Caco-2 (cell line): ENCODE measurements around the gene NEUROG3. TPM values are rescaled to one million over a fixed set of nuclear protein-coding genes. Genes with fewer than 3 reads are reported as not detected.

Experiments
- BruUV-seq: library from RNA; stranded (reverse); fragments of 400-500 nt; replicated peaks from 2 replicates; lab custom pipeline; 2021; lab: Mats Ljungman, UMichigan
- CTCF ChIA-PET: fragments of 300-600 bp; sonication (Branson Sonifier 250); formaldehyde crosslinking; loops from one replicate; lab custom pipeline; 2022; ENCODE audit warnings: antibody characterized with exemption; lab: Charles Lee
- POLR2A ChIA-PET: fragments of 300-600 bp; sonication (Branson Sonifier 250); formaldehyde crosslinking; loops from one replicate; lab custom pipeline; 2022; ENCODE audit warnings: antibody characterized with exemption; lab: Charles Lee
- DNase-seq, 2 experiments: peaks; one replicate each; pipeline versions ENCODE4 v3.0.0 to v3.0.0-alpha.2; 2020 to 2022
- H3K27me3 ChIP-seq: replicated peaks from 2 replicates; pipeline ENCODE4 v1.6.0; 2011; ENCODE audit warnings: low read length; ENCODE audit not compliant: control insufficient read depth, insufficient read depth
- H3K36me3 ChIP-seq: 2 replicates; pipeline ENCODE4 v1.5.1; 2011; ENCODE audit warnings: low read length; ENCODE audit not compliant: control insufficient read depth, insufficient read depth
- H3K4me1 ChIP-seq: fragments of 250-450 bp; sonication (Bioruptor Pico); 2 replicates; pipeline ENCODE4 v1.5.1; 2020; ENCODE audit warnings: mild to moderate bottlenecking
- H3K4me3 ChIP-seq: 2 replicates; pipeline ENCODE4 v1.5.1; 2011; ENCODE audit warnings: low read depth, mild to moderate bottlenecking, control low read depth, low read length
- H3K9me3 ChIP-seq: fragments of 250-450 bp; sonication (Bioruptor Pico); 2 replicates; pipeline ENCODE4 v1.5.1; 2020; ENCODE audit warnings: mild to moderate bottlenecking, moderate library complexity
- H3K27ac Mint-ChIP-seq: one replicate; pipeline ENCODE4 v1.8.0; 2022; ENCODE audit warnings: mixed read lengths; ENCODE audit not compliant: unreplicated experiment
- H3K27me3 Mint-ChIP-seq: one replicate; pipeline ENCODE4 v1.8.0; 2022; ENCODE audit warnings: mixed read lengths; ENCODE audit not compliant: insufficient read depth, unreplicated experiment
- H3K36me3 Mint-ChIP-seq: one replicate; pipeline ENCODE4 v1.8.0; 2022; ENCODE audit warnings: mild to moderate bottlenecking, mixed read lengths; ENCODE audit not compliant: insufficient read depth, unreplicated experiment
- H3K4me1 Mint-ChIP-seq: one replicate; pipeline ENCODE4 v1.8.0; 2022; ENCODE audit warnings: low read depth, mixed read lengths; ENCODE audit not compliant: unreplicated experiment
- H3K4me3 Mint-ChIP-seq: one replicate; pipeline ENCODE4 v1.8.0; 2022; ENCODE audit warnings: mild to moderate bottlenecking, moderate library complexity, mixed read lengths; ENCODE audit not compliant: unreplicated experiment
- H3K9me3 Mint-ChIP-seq: one replicate; pipeline ENCODE4 v1.8.0; 2022; ENCODE audit warnings: mixed read lengths; ENCODE audit not compliant: unreplicated experiment
- CTCF ChIP-seq, 2 experiments: fragments of 200-600 bp in 1 of 2; IDR thresholded peaks; 1 replicate in 1 of 2; 2 replicates in 1 of 2; pipeline versions ENCODE4 v1.5.1 to v1.8.0; 2011 to 2022; ENCODE audit warnings: antibody characterized with exemption in 1 of 2, control low read depth in 1 of 2, inconsistent platforms in 1 of 2, low read depth in 1 of 2, low read length in 1 of 2, mild to moderate bottlenecking in 1 of 2, moderate library complexity in 1 of 2; ENCODE audit not compliant: insufficient read depth in 1 of 2, severe bottlenecking in 1 of 2, unreplicated experiment in 1 of 2
- intact Hi-C: fragments of 100-400 bp; cut with micrococcal nuclease; formaldehyde crosslinking; loops from one replicate; pipeline ENCODE4 v1.10.0; 2022; ENCODE audit not compliant: unreplicated experiment
- total RNA-seq: library from RNA; stranded (reverse); gene quantifications from 2 replicates; pipeline ENCODE4 v1.2.3, GENCODE V29; 2022

NEUROG3 gene
- total RNA-seq, 1 experiment from 2014 or later: not detected

- POLR2A ChIA-PET: no interaction called here
- no peak for DNase-seq
- no peaks in the 10 kb centered on the region for H3K9me3 Mint-ChIP-seq
Measured at GRCh38 chr10:69577268-69578232, 4.3 kb upstream of the NEUROG3 start.

DNA sequence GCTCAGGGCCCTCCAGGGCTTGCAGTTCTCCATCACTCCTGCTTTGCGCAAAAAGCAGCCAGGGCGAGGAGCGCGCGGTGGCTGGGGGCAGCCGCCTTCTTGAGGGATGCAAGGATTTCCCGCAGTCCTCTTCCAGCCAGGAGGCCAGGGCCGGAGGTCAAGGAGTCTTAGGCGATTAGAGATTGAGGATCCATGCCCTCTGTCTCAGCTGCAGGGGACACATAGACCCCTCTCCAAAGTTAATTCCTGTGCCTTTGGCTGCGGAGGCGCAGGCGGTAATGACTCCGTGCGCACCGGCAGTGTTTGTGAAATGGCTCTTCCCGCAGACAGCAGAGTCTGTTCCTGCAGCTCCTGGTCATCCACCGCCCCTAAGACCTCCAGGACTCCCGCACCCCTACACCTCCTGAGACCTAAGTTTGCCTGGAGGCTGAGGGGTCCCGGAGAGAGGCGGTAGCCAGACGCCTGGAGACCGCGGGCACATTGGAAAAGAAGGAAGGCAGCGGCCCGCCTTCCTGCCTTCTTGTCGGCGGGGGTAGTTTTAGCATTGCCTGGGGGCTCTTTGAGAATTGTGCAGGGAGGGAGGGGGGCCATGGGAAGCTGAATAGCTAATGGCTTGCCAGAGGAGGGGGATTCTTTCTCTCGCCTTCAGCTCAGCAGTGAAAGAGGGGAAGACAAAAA is 3.3 kb upstream of the NEUROG3 start:
- no peaks in the 10 kb centered on the region for H3K9me3 Mint-ChIP-seq
- H3K4me3 Mint-ChIP-seq: no peak overlapping the region
- no peak overlapping the region for H3K4me3 ChIP-seq
- no peaks in the 10 kb centered on the region for H3K9me3 ChIP-seq
- H3K27me3 ChIP-seq: peaks cover 22% of the 10 kb centered on the region
- intact Hi-C loops: no loop called here
- ChIA-PET POLR2A (no interaction called here), CTCF (interaction anchor here (0.6 kb wide), 1 partner anchor 489 kb away, joined by 3 read pairs; the partner anchor contains the start of gene SRGN)
- H3K27ac Mint-ChIP-seq: no peak overlapping the region
- peaks cover 50% of the 10 kb centered on the region for H3K27me3 Mint-ChIP-seq
- H3K36me3 Mint-ChIP-seq: no peaks in the 10 kb centered on the region
- peaks cover 12% of the 10 kb centered on the region for H3K4me1 ChIP-seq
- DNase-seq: no peak
- H3K4me1 Mint-ChIP-seq: peaks cover 7% of the 10 kb centered on the region
- H3K36me3 ChIP-seq: no peaks in the 10 kb centered on the region
- BruUV-seq: no TSS peak
- TF ChIP-seq CTCF (IDR thresholded peaks at IDR 0.05; ENCODE audit: insufficient read depth in 1 of 2, low read depth in 1 of 2, low read length in 1 of 2, severe bottlenecking in 1 of 2, unreplicated experiment in 1 of 2): no peak

More at GRCh38 chr10:69577268-69578232, 4.3 kb upstream of the NEUROG3 start:
- Histone ChIP-seq H3K27me3 (peaks cover 22% of the 10 kb centered on the region), H3K9me3 (no peaks in the 10 kb centered on the region), H3K36me3 (no peaks in the 10 kb centered on the region), H3K4me1 (peaks cover 12% of the 10 kb centered on the region), H3K4me3 (no peak overlapping the region)
- no TSS peak for BruUV-seq
- intact Hi-C loops: no loop called here
- H3K4me1 Mint-ChIP-seq: peaks cover 7% of the 10 kb centered on the region
- CTCF ChIA-PET: no interaction called here
- peaks cover 47% of the 10 kb centered on the region for H3K27me3 Mint-ChIP-seq
- no peaks in the 10 kb centered on the region for H3K36me3 Mint-ChIP-seq
- no peak overlapping the region for H3K27ac Mint-ChIP-seq
- H3K4me3 Mint-ChIP-seq: no peak overlapping the region
- TF ChIP-seq CTCF (IDR thresholded peaks at IDR 0.05; ENCODE audit: insufficient read depth in 1 of 2, low read depth in 1 of 2, low read length in 1 of 2, severe bottlenecking in 1 of 2, unreplicated experiment in 1 of 2): no peak

GRCh38 chr10:69575164-69575722 is 2.0 kb upstream of the NEUROG3 start:
- H3K9me3 Mint-ChIP-seq: no peaks in the 10 kb centered on the region
- ChIA-PET CTCF (no interaction called here), POLR2A (interaction anchor here (0.8 kb wide), 1 partner anchor 515 kb away, joined by 5 read pairs; no protein-coding TSS in a partner anchor)
- Histone ChIP-seq H3K27me3 (peaks cover 25% of the 10 kb centered on the region), H3K4me1 (peaks cover 12% of the 10 kb centered on the region), H3K4me3 (no peak overlapping the region), H3K36me3 (no peaks in the 10 kb centered on the region), H3K9me3 (no peaks in the 10 kb centered on the region)
- no peak for DNase-seq
- H3K27me3 Mint-ChIP-seq: peaks cover 59% of the 10 kb centered on the region
- no peak overlapping the region for H3K27ac Mint-ChIP-seq
- peaks cover 7% of the 10 kb centered on the region for H3K4me1 Mint-ChIP-seq
- intact Hi-C loops: no loop called here
- H3K36me3 Mint-ChIP-seq: no peaks in the 10 kb centered on the region
- no TSS peak for BruUV-seq
- peak overlapping the region; percentile 28 for H3K4me3 Mint-ChIP-seq
- TF ChIP-seq CTCF (IDR thresholded peaks at IDR 0.05; ENCODE audit: insufficient read depth in 1 of 2, low read depth in 1 of 2, low read length in 1 of 2, severe bottlenecking in 1 of 2, unreplicated experiment in 1 of 2): no peak
